H1 (cell line): ENCODE data around the gene MAFF. TPM values are rescaled to one million over a fixed set of nuclear protein-coding genes. Genes with fewer than 3 reads are reported as not detected.

Experiments used
- polyA plus RNA-seq, 7 experiments: library from polyadenylated mRNA; depleted of rRNA in 3 of 7; stranded (reverse) in 5 of 7; unstranded in 2 of 7; fragments of >200 nt in 5 of 7; fragments of 200-250 nt in 2 of 7; gene quantifications; 1 replicate in 5 of 7; 2 replicates in 1 of 7; 4 replicates in 1 of 7; pipeline versions ENCODE4 v1.2.1 to v1.2.3, GENCODE V29; 2011 to 2013; ENCODE audit warnings: missing spikeins in 2 of 7, mixed read lengths in 2 of 7
- small RNA-seq: library from polyadenylated mRNA; stranded (forward); fragments of <200 nt; extraction: miRNeasy Mini kit (QIAGEN cat#:217004); gene quantifications from one replicate; pipeline ENCODE3, GENCODE V24; 2013; ENCODE audit not compliant: insufficient read depth
- total RNA-seq: library from RNA; stranded (reverse); fragmentation: NEBNext Ultra II Directional; extraction: Animal tissue kit (Norgen Biotek cat#: 25700); gene quantifications from 2 replicates; pipeline ENCODE4 v1.2.1, GENCODE V29; 2021

MAFF gene
- total and polyA plus RNA-seq, 2 of the 8 experiments (the other 6 are each of a cell fraction or from before 2014, with no cell fraction given): 1.5 to 6.3 TPM

Small RNA genes lying within 50 kb of the gene (small RNA-seq; reads per million reads assigned to genes)
- gene RN7SL704P: not detected

Other genes with a start within 250 kb of the MAFF start
- 0.21 and 0.54 TPM in 2 replicates for gene C22orf23, start 248.4 kb upstream of the MAFF start, total RNA-seq
- 0.50 and 0.71 TPM in 2 replicates for gene C22orf23, start 248.4 kb upstream of the MAFF start, polyA plus RNA-seq (2011; rRNA removed)
- 150 and 160 TPM in 2 replicates for gene POLR2F, start 248.3 kb upstream of the MAFF start, total RNA-seq
- gene POLR2F, start 248.3 kb upstream of the MAFF start, polyA plus RNA-seq (2011; rRNA removed): 176 and 193 TPM in 2 replicates
- gene SOX10, start 217.4 kb upstream of the MAFF start, total RNA-seq: 2.7 and 3.3 TPM in 2 replicates
- gene SOX10, start 217.4 kb upstream of the MAFF start, polyA plus RNA-seq (2011; rRNA removed): 2.7 and 3.8 TPM in 2 replicates
- gene PICK1, start 144.6 kb upstream of the MAFF start, total RNA-seq: 22.9 and 26.2 TPM in 2 replicates
- 20.4 and 26.7 TPM in 2 replicates for gene PICK1, start 144.6 kb upstream of the MAFF start, polyA plus RNA-seq (2011; rRNA removed)
- gene SLC16A8, start 117.8 kb upstream of the MAFF start, total RNA-seq: not detected in 2 replicates
- 0.70 and 1.2 TPM in 2 replicates for gene SLC16A8, start 117.8 kb upstream of the MAFF start, polyA plus RNA-seq (2011; rRNA removed)
- 5.4 and 7.2 TPM in 2 replicates for gene BAIAP2L2, start 91.3 kb upstream of the MAFF start, total RNA-seq
- 10.0 and 13.9 TPM in 2 replicates for gene BAIAP2L2, start 91.3 kb upstream of the MAFF start, polyA plus RNA-seq (2011; rRNA removed)
- 13.2 and 14.2 TPM in 2 replicates for gene PLA2G6, start 20.2 kb upstream of the MAFF start, total RNA-seq
- 21.0 and 36.0 TPM in 2 replicates for gene PLA2G6, start 20.2 kb upstream of the MAFF start, polyA plus RNA-seq (2011; rRNA removed)
- gene TMEM184B, start 71.0 kb downstream of the MAFF start, total RNA-seq: 79.9 and 81.0 TPM in 2 replicates
- gene TMEM184B, start 71.0 kb downstream of the MAFF start, polyA plus RNA-seq (2011; rRNA removed): 41.6 and 70.6 TPM in 2 replicates
- 244 and 247 TPM in 2 replicates for gene CSNK1E, start 115.4 kb downstream of the MAFF start, total RNA-seq
- gene CSNK1E, start 115.4 kb downstream of the MAFF start, polyA plus RNA-seq (2011; rRNA removed): 263 and 387 TPM in 2 replicates